PC-9 (cell line): ENCODE measurements around the gene PLA2G4A. TPM values are rescaled to one million over a fixed set of nuclear protein-coding genes. Genes with fewer than 3 reads are reported as not detected.

Experiments
- BruUV-seq: library from RNA; stranded (reverse); fragments of 400-500 nt; replicated peaks from 2 replicates; lab custom pipeline; 2021; lab: Mats Ljungman, UMichigan
- CTCF ChIA-PET: fragments of 300-600 bp; sonication (Branson Sonifier 250); formaldehyde crosslinking; loops from one replicate; lab custom pipeline; 2022; ENCODE audit warnings: antibody characterized with exemption; lab: Charles Lee
- POLR2A ChIA-PET: fragments of 300-600 bp; sonication (Branson Sonifier 250); formaldehyde crosslinking; loops from one replicate; lab custom pipeline; 2022; ENCODE audit warnings: antibody characterized with exemption; ENCODE audit not compliant: unreplicated experiment; lab: Charles Lee
- DNase-seq, 2 experiments: peaks; one replicate each; pipeline versions ENCODE4 v3.0.0 to v3.0.0-alpha.2; 2015 to 2022; ENCODE audit warnings: mixed read lengths in 1 of 2
- H2AFZ ChIP-seq: fragments of 200-600 bp; sonication (generic); 2 replicates; pipeline ENCODE4 v1.8.1; 2017; ENCODE audit warnings: antibody characterized with exemption
- H3F3A ChIP-seq: fragments of 200-600 bp; sonication (generic); 2 replicates; pipeline ENCODE4 v1.8.1; 2017; ENCODE audit warnings: antibody characterized with exemption, mild to moderate bottlenecking, low read depth; ENCODE audit not compliant: insufficient read depth
- H3K27ac ChIP-seq: fragments of 200-600 bp; sonication (generic); 2 replicates; pipeline ENCODE4 v1.6.1; 2016; ENCODE audit warnings: mixed run types
- H3K27me3 ChIP-seq: fragments of 200-600 bp; sonication (generic); 2 replicates; pipeline ENCODE4 v1.6.1; 2016; ENCODE audit warnings: low read depth, mixed run types; ENCODE audit not compliant: insufficient read depth
- H3K36me3 ChIP-seq: fragments of 200-600 bp; sonication (generic); 2 replicates; pipeline ENCODE4 v1.6.1; 2016; ENCODE audit warnings: low read depth, mixed run types
- H3K4me1 ChIP-seq: fragments of 200-600 bp; sonication (generic); replicated peaks from 2 replicates; pipeline ENCODE4 v1.6.1; 2016; ENCODE audit warnings: mixed run types; ENCODE audit not compliant: insufficient read depth
- H3K4me2 ChIP-seq: fragments of 200-600 bp; sonication (generic); 2 replicates; pipeline ENCODE4 v1.6.1; 2017; ENCODE audit warnings: mixed run types
- H3K4me3 ChIP-seq: fragments of 200-600 bp; sonication (generic); 2 replicates; pipeline ENCODE4 v1.6.1; 2016; ENCODE audit warnings: mixed run types
- H3K79me2 ChIP-seq: fragments of 200-600 bp; sonication (generic); 2 replicates; pipeline ENCODE4 v1.6.1; 2017; ENCODE audit warnings: low read depth, mixed run types
- H3K9me2 ChIP-seq: fragments of 200-600 bp; sonication (generic); 2 replicates; pipeline ENCODE4 v1.8.1; 2017; ENCODE audit warnings: mild to moderate bottlenecking; ENCODE audit not compliant: insufficient read depth
- H3K9me3 ChIP-seq: fragments of 200-600 bp; sonication (generic); 2 replicates; pipeline ENCODE4 v1.8.1; 2016; ENCODE audit warnings: low read depth; ENCODE audit not compliant: insufficient read depth
- H4K20me1 ChIP-seq: fragments of 200-600 bp; sonication (generic); 2 replicates; pipeline ENCODE4 v1.8.1; 2017; ENCODE audit not compliant: insufficient read depth
- EZH2 ChIP-seq: fragments of 200-600 bp; sonication (generic); IDR thresholded peaks from 2 replicates; pipeline ENCODE4 v1.8.0; 2017; ENCODE audit warnings: antibody characterized with exemption, low read depth
- intact Hi-C: fragments of 100-400 bp; cut with micrococcal nuclease; formaldehyde crosslinking; loops from one replicate; pipeline ENCODE4 v1.10.0; 2022; ENCODE audit not compliant: unreplicated experiment
- total RNA-seq: library from RNA; stranded (reverse); gene quantifications from 2 replicates; pipeline ENCODE4 v1.2.3, GENCODE V29; 2021
- TF ChIP-seq, protein P1 (sequence below): fragments of 200-600 bp; sonication (generic); conservative IDR thresholded peaks from 2 replicates; pipeline ENCODE4 v1.6.1; 2017; ENCODE audit warnings: mixed run types, antibody characterized with exemption, mild to moderate bottlenecking, moderate library complexity

Gene PLA2G4A
- total RNA-seq, 1 experiment from 2014 or later, result 3.3 TPM

DNA sequence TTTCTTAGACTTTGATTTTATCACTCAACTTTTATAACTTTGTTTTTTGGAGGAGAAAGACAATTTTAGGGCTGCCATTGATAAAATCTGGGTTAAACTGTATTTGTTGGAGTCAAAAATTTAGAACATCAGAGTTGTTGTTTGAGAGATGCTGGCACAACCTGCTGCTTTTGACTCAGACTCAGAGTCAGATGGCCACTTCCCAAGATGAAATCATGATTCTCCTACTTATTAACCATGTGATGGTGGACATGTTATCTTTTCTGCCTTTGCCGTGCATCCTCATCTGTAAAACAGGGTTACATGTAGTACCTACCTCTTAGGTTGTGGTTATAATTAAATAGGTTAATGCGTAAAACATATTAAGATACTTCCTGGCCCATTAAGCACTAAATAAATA lies 71.2 kb downstream of the PLA2G4A start:
- intact Hi-C loops, result no loop called here
- ChIA-PET CTCF (no interaction called here), POLR2A (no interaction called here)
- Histone ChIP-seq H3K9me3 (no peaks in the 10 kb centered on the region; the same call in 1 of the 2 replicates), H3K9me2 (no peaks in the 10 kb centered on the region), H3K79me2 (no peaks in the 10 kb centered on the region), H2AFZ (no peak overlapping the region), H3K27me3 (no peaks in the 10 kb centered on the region), H3K36me3 (no peaks in the 10 kb centered on the region), H4K20me1 (no peaks in the 10 kb centered on the region), H3K4me2 (no peak overlapping the region), H3K4me3 (no peak overlapping the region), H3K27ac (no peak overlapping the region), H3F3A (no peaks in the 10 kb centered on the region), H3K4me1 (no peaks in the 10 kb centered on the region)
- no TSS peak for BruUV-seq
- TF ChIP-seq, protein P1, sequence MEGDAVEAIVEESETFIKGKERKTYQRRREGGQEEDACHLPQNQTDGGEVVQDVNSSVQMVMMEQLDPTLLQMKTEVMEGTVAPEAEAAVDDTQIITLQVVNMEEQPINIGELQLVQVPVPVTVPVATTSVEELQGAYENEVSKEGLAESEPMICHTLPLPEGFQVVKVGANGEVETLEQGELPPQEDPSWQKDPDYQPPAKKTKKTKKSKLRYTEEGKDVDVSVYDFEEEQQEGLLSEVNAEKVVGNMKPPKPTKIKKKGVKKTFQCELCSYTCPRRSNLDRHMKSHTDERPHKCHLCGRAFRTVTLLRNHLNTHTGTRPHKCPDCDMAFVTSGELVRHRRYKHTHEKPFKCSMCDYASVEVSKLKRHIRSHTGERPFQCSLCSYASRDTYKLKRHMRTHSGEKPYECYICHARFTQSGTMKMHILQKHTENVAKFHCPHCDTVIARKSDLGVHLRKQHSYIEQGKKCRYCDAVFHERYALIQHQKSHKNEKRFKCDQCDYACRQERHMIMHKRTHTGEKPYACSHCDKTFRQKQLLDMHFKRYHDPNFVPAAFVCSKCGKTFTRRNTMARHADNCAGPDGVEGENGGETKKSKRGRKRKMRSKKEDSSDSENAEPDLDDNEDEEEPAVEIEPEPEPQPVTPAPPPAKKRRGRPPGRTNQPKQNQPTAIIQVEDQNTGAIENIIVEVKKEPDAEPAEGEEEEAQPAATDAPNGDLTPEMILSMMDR, result no peak
- no peak for TF ChIP-seq EZH2
- DNase-seq, result no peak

DNA sequence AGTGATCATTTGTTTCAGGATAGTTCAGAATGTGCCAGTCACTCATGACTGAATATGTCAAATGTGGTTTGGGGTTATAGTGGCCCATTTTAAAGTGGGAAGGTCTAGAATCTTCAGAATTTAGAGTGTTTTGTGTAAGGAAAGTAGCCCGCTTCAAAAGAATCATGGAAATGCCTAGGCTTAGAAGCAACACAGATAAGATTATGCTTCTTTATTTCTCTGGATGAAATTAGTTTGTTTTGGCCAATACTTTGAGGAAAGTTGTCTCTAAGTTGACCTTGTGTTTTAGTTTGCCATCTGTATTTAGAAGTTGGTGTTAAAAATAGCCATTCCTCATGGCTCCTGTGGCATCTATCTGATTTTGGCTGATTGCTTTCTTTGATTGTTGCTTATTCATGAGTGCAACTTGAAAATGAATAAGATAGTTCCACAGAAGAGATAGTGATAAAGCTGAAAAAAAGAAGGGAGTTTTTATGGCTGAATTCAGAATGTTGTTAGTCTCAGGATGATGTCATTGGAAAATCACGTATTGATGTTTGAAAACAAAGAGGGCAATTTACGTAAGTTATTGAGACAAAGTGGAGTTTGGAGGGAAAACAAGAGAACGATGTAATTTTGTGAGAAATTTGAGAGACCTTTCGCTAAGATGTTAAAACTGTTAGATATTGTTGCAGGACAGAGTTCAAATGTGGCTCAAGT lies 71.9 kb downstream of the PLA2G4A start:
- no peak overlapping the region for H3K27ac ChIP-seq
- no peaks in the 10 kb centered on the region for H3F3A ChIP-seq
- no peaks in the 10 kb centered on the region for H3K27me3 ChIP-seq
- H3K9me2 ChIP-seq, result no peaks in the 10 kb centered on the region
- no peak overlapping the region for H3K4me3 ChIP-seq
- no peaks in the 10 kb centered on the region; the same call in 1 of the 2 replicates for H3K9me3 ChIP-seq
- no TSS peak for BruUV-seq
- no peak for TF ChIP-seq EZH2
- no peaks in the 10 kb centered on the region for H4K20me1 ChIP-seq
- no peaks in the 10 kb centered on the region for H3K36me3 ChIP-seq
- no peak overlapping the region for H3K4me2 ChIP-seq
- ChIA-PET POLR2A (no interaction called here), CTCF (no interaction called here)
- no peak overlapping the region for H2AFZ ChIP-seq
- DNase-seq, result no peak
- intact Hi-C loops, result no loop called here
- no peaks in the 10 kb centered on the region for H3K79me2 ChIP-seq
- no peaks in the 10 kb centered on the region for H3K4me1 ChIP-seq

DNA sequence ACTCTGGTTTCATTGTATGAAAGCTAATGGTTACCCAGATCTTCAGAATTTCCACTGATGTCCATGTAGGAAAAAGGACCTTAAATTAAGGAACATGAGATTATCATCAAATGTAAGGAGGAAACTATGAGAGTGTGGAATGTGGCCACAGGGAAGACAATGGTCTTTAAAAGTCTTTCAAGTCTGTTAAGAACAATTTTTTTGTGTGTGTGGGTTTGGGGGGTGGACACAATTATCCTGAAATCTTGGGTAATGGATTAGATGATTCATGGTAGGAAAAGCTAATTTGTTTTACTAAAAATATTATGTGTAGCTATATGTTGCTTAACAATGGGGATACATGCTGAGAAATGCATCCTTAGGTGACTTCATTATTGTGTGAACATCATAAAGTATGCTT lies 72.9 kb downstream of the PLA2G4A start:
- Histone ChIP-seq H3K36me3 (no peaks in the 10 kb centered on the region), H3K4me2 (no peak overlapping the region), H2AFZ (no peak overlapping the region), H3K9me3 (no peaks in the 10 kb centered on the region; the same call in 1 of the 2 replicates), H3F3A (no peaks in the 10 kb centered on the region), H3K27ac (no peak overlapping the region), H3K27me3 (no peaks in the 10 kb centered on the region), H3K4me1 (no peaks in the 10 kb centered on the region), H4K20me1 (no peaks in the 10 kb centered on the region), H3K4me3 (no peak overlapping the region), H3K9me2 (no peaks in the 10 kb centered on the region), H3K79me2 (no peaks in the 10 kb centered on the region)
- ChIA-PET CTCF (no interaction called here), POLR2A (no interaction called here)
- no peak for TF ChIP-seq EZH2
- TF ChIP-seq, protein P1, result no peak
- no TSS peak for BruUV-seq
- DNase-seq, result no peak
- intact Hi-C loops, result no loop called here
